K562 (cell line): ENCODE results near the gene CDC5L. TPM values are rescaled to one million over a fixed set of nuclear protein-coding genes. Genes with fewer than 3 reads are reported as not detected.
A peak's percentile ranks its signal among the peaks of the same experiment; 100 is the strongest.

Experiments
- ASH1L ChIP-seq: fragments of 450-650 bp; IDR thresholded peaks from 2 replicates; pipeline ENCODE4 v1.6.1; 2018; ENCODE audit warnings: borderline replicate concordance, mild to moderate bottlenecking, low read depth; ENCODE audit not compliant: partially characterized antibody
- BRF1 ChIP-seq: IDR thresholded peaks from 3 replicates; pipeline ENCODE4 v1.6.1; 2011; ENCODE audit warnings: borderline replicate concordance, mild to moderate bottlenecking; ENCODE audit not compliant: insufficient read length; ENCODE audit errors: extremely low read depth
- C11orf30 ChIP-seq: fragments of 450-650 bp; IDR thresholded peaks from 2 replicates; pipeline ENCODE4 v1.6.1; 2016; ENCODE audit warnings: low read depth, mild to moderate bottlenecking
- ESRRA ChIP-seq: fragments of 450-650 bp; IDR thresholded peaks from 2 replicates; pipeline ENCODE4 v1.6.1; 2014; ENCODE audit warnings: low read depth, mild to moderate bottlenecking, moderate library complexity, borderline replicate concordance
- HDAC6 ChIP-seq: IDR thresholded peaks from 2 replicates; pipeline ENCODE4 v1.6.1; 2012; ENCODE audit warnings: low read depth, mild to moderate bottlenecking, control low read depth, inconsistent platforms, low read length, moderate library complexity
- HEY1 ChIP-seq: fragments of 250-450 bp; sonication (Bioruptor Pico); IDR thresholded peaks from 2 replicates; pipeline ENCODE4 v1.5.0; 2020; ENCODE audit warnings: mild to moderate bottlenecking, moderate library complexity, borderline replicate concordance
- KLF10 ChIP-seq: fragments of 250-450 bp; sonication (Bioruptor Pico); IDR thresholded peaks from 2 replicates; pipeline ENCODE4 v1.6.1; 2021; ENCODE audit warnings: matching md5 sums
- L3MBTL2 ChIP-seq: fragments of 450-650 bp; IDR thresholded peaks from 2 replicates; pipeline ENCODE4 v1.6.1; 2016; ENCODE audit warnings: mild to moderate bottlenecking, moderate library complexity
- NFIC ChIP-seq: fragments of 450-650 bp; IDR thresholded peaks from 2 replicates; pipeline ENCODE4 v1.6.1; 2017; ENCODE audit warnings: mild to moderate bottlenecking, inconsistent platforms
- NFRKB ChIP-seq: fragments of 450-650 bp; IDR thresholded peaks from 2 replicates; pipeline ENCODE4 v1.6.1; 2016; ENCODE audit warnings: low read depth
- NR2F6 ChIP-seq: fragments of 450-650 bp; formaldehyde crosslinking; IDR thresholded peaks from 2 replicates; pipeline ENCODE4 v1.4.0; 2020; ENCODE audit warnings: mild to moderate bottlenecking
- NR3C1 ChIP-seq: sonication (generic); formaldehyde crosslinking; IDR thresholded peaks from 2 replicates; pipeline ENCODE4 v1.8.1; 2022; ENCODE audit warnings: missing genetic modification reagents
- PCBP1 ChIP-seq: fragments of 200-400 bp; formaldehyde crosslinking; IDR thresholded peaks from 2 replicates; pipeline ENCODE4 v1.6.1; 2018; ENCODE audit warnings: mild to moderate bottlenecking, low read depth, low read length; ENCODE audit not compliant: poor library complexity, severe bottlenecking
- POLR2AphosphoS5 ChIP-seq: IDR thresholded peaks from 2 replicates; pipeline ENCODE4 v1.6.1; 2011; ENCODE audit warnings: mild to moderate bottlenecking, low read depth, low read length, moderate library complexity; ENCODE audit not compliant: control insufficient read depth, insufficient read depth
- RBBP5 ChIP-seq: fragments of 200-600 bp; sonication (generic); IDR thresholded peaks from 2 replicates; pipeline ENCODE4 v1.6.1; 2012; ENCODE audit warnings: borderline replicate concordance, mild to moderate bottlenecking, low read length, control low read depth, inconsistent platforms; ENCODE audit not compliant: insufficient read depth, poor library complexity, severe bottlenecking
- RFX7 ChIP-seq: fragments of 250-450 bp; sonication (Bioruptor Pico); IDR thresholded peaks from 2 replicates; pipeline ENCODE4 v1.5.1; 2021; ENCODE audit warnings: mild to moderate bottlenecking
- TFAM ChIP-seq: fragments of 250-450 bp; sonication (Bioruptor Pico); conservative IDR thresholded peaks from 2 replicates; pipeline ENCODE4 v1.5.0; 2021; ENCODE audit warnings: mild to moderate bottlenecking, moderate library complexity
- ZNF398 ChIP-seq: fragments of 250-450 bp; sonication (Bioruptor Pico); IDR thresholded peaks from 2 replicates; pipeline ENCODE4 v1.8.0; 2021; ENCODE audit warnings: moderate library complexity, mild to moderate bottlenecking, inconsistent platforms
- ZNF764 ChIP-seq: fragments of 250-450 bp; sonication (Bioruptor Pico); IDR thresholded peaks from 2 replicates; pipeline ENCODE4 v1.4.0; 2020; ENCODE audit warnings: low read depth, mild to moderate bottlenecking, moderate library complexity
- polyA plus RNA-seq, 8 experiments: library from polyadenylated mRNA; depleted of rRNA in 4 of 8; stranded (reverse) in 5 of 8; unstranded in 3 of 8; fragments of >200 nt; fragmentation: Nextera tagmentation in 2 of 8; fragmentation: Illumina TruSeq in 1 of 8; extraction: Ambion mirVana in 2 of 8; extraction: Trizol in 1 of 8; gene quantifications; 2 replicates each; pipeline versions ENCODE4 v1.2.1 to v1.2.3, GENCODE V29; 2011 to 2014; ENCODE audit warnings: inconsistent platforms in 1 of 8, missing spikeins in 1 of 8
- total RNA-seq, 7 experiments: library from RNA; depleted of rRNA in 6 of 7; stranded (reverse); fragments of >200 nt in 6 of 7; fragmentation: Illumina TruSeq in 2 of 7; extraction: Trizol in 2 of 7; gene quantifications; 2 replicates each; pipeline versions ENCODE4 v1.2.1 to v1.2.3, GENCODE V29; 2011 to 2021; ENCODE audit warnings: low replicate concordance in 1 of 7
- TF ChIP-seq, protein P1 (sequence below): IDR thresholded peaks from 3 replicates; pipeline ENCODE4 v1.6.1; 2011; ENCODE audit warnings: borderline replicate concordance, mild to moderate bottlenecking; ENCODE audit not compliant: insufficient read length, insufficient read depth
- TF ChIP-seq, protein P2 (sequence below): fragments of 450-650 bp; formaldehyde crosslinking; IDR thresholded peaks from 2 replicates; pipeline ENCODE4 v1.4.0; 2020; ENCODE audit warnings: mild to moderate bottlenecking
- TF ChIP-seq, protein P3 (sequence below): fragments of 450-650 bp; formaldehyde crosslinking; IDR thresholded peaks from 2 replicates; pipeline ENCODE4 v1.4.0; 2022; ENCODE audit warnings: missing genetic modification characterization
- TF ChIP-seq, protein P4 (sequence below): IDR thresholded peaks from 2 replicates; pipeline ENCODE4 v1.6.1; 2016; ENCODE audit warnings: missing genetic modification characterization, missing compliant biosample characterization

The CDC5L gene
- total and polyA plus RNA-seq, 9 of the 15 experiments (the other 6 are each of a cell fraction or from before 2014, with no cell fraction given) = 22.3 to 44.2 (median 30.8) TPM

DNA sequence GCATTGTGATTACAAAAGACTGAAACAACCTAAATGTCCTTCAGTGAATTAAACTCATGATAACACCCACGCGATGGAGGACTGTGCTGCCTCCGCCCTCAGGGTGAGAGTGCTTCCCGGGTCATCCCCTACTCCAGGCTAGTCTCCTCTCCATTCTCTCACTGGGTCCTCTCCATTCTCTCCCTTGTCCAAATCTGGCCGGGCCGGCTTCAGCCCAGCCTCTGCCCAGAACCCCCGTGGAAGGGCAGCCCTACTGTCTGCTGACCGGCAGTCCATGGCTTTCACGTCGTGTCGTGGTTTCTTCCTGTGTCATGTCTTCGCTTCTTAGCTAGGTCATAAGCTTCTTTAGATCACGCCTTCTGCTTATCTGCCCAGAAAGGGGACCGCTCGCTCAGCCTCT lies 74.8 kb downstream of the CDC5L start (continued):
- TF ChIP-seq NR3C1 (no peak), RBBP5 (no peak), HDAC6 (no peak), TFAM (no peak), BRF1 (no peak), L3MBTL2 (peak; percentile 68), ASH1L (no peak), HEY1 (no peak), RFX7 (CRISPR knock-in tag) (no peak), NFRKB (0 out of 2 replicates have a peak, but pooled peaks have one; percentile 34), C11orf30 (no peak), ZNF764 (no peak), POLR2AphosphoS5 (no peak), ZNF398 (CRISPR knock-in tag) (no peak), PCBP1 (no peak), NFIC (no peak), NR2F6 (CRISPR knock-in tag) (no peak), KLF10 (CRISPR knock-in tag) (no peak), ESRRA (0 out of 2 replicates have a peak, but pooled peaks have one; percentile 44)
- TF ChIP-seq, protein P1, sequence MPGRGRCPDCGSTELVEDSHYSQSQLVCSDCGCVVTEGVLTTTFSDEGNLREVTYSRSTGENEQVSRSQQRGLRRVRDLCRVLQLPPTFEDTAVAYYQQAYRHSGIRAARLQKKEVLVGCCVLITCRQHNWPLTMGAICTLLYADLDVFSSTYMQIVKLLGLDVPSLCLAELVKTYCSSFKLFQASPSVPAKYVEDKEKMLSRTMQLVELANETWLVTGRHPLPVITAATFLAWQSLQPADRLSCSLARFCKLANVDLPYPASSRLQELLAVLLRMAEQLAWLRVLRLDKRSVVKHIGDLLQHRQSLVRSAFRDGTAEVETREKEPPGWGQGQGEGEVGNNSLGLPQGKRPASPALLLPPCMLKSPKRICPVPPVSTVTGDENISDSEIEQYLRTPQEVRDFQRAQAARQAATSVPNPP = no peak
- TF ChIP-seq, protein P2, sequence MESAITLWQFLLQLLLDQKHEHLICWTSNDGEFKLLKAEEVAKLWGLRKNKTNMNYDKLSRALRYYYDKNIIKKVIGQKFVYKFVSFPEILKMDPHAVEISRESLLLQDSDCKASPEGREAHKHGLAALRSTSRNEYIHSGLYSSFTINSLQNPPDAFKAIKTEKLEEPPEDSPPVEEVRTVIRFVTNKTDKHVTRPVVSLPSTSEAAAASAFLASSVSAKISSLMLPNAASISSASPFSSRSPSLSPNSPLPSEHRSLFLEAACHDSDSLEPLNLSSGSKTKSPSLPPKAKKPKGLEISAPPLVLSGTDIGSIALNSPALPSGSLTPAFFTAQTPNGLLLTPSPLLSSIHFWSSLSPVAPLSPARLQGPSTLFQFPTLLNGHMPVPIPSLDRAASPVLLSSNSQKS (CRISPR knock-in tag) = no peak
- TF ChIP-seq, protein P3, sequence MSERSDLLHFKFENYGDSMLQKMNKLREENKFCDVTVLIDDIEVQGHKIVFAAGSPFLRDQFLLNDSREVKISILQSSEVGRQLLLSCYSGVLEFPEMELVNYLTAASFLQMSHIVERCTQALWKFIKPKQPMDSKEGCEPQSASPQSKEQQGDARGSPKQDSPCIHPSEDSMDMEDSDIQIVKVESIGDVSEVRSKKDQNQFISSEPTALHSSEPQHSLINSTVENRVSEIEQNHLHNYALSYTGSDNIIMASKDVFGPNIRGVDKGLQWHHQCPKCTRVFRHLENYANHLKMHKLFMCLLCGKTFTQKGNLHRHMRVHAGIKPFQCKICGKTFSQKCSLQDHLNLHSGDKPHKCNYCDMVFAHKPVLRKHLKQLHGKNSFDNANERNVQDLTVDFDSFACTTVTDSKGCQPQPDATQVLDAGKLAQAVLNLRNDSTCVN (CRISPR knock-in tag) = no peak
- TF ChIP-seq, protein P4, sequence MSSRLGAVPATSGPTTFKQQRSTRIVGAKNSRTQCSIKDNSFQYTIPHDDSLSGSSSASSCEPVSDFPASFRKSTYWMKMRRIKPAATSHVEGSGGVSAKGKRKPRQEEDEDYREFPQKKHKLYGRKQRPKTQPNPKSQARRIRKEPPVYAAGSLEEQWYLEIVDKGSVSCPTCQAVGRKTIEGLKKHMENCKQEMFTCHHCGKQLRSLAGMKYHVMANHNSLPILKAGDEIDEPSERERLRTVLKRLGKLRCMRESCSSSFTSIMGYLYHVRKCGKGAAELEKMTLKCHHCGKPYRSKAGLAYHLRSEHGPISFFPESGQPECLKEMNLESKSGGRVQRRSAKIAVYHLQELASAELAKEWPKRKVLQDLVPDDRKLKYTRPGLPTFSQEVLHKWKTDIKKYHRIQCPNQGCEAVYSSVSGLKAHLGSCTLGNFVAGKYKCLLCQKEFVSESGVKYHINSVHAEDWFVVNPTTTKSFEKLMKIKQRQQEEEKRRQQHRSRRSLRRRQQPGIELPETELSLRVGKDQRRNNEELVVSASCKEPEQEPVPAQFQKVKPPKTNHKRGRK (tag) = no peak
